ENCODE results near the gene TIGD3.

Gene TIGD3

DNA sequence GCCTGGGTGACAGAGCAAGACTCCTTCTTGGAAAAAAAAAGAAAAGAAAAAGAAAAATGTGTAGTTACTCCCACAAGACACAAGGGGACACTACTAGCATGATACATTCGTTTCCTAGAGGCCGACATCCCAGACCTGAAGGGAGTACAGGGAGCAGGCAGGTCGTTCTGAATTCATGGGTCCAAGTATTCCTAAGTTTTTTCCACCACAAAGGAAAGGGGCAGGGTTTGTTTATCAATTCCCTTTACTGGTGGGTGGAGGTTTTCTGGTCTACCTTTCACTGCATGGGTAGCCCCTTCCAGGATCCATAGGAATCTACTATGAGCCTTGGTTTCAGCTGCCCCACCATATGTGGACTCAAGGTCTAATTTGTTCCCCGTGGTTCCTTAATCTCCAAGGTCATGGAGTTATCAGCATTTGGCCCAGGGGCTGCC is 11.8 kb downstream of the TIGD3 start:
- in situ Hi-C loops (cut with MboI; ENCODE audit: low sequenced_read_pairs) = no loop called here

DNA sequence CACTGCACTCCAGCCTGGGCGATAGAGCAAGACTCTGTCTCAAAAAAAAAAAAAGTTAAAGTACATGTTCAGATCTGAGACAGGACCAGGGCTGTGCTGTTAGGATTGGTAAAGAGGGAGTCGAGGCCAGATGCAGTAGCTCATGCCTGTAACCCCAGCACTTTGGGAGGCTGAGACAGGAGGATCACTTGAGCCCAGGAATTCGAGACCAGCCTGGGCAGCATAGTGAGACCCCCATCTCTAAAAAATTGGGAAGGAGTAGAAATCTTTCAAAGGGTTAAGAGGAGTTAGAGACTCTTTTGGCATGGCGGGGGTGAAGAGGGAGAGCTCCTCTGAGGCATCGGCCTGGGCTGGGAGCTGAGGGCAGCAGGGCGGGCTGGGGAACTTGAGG is 16.1 kb downstream of the TIGD3 start:
- in situ Hi-C loops (cut with MboI; ENCODE audit: low sequenced_read_pairs) = loop anchor here (5.0 kb wide), 1 partner anchor 137 kb away; no protein-coding TSS in a partner anchor

DNA sequence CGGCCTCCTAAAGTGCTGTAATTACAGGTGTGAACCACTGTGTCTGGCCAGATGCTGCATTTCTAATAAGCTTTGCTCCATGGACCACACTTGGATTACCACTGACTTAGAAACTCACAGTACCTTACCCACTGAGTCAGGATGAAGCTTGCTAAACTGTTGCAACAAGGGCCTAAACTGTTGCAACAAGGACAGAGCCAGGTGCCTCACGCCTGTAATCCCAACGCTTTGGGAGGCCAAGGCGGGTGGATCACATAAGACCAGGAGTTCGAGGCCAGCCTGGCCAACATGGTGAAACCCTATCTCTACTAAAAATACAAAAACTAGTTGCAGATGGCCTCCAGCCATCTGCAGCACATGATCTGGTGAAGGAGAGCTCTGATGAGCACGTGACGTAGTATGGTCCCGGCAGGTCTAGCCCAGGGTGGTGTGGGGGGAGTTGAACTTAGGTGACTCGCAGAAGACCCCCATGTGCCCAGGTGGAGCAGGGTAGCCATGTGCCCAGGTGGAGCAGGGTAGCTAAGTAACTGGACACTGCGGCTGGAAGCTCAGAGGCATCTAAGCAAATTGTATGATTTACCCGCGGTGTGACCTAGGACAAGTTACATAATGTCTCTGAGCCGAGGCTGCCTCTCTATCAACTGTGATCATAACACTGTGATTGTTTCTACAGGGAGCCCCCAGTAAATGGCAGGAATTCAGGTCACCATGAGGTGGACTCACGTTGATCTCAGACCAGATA is 19.5 kb downstream of the TIGD3 start:
- in situ Hi-C loops (cut with MboI; ENCODE audit: low sequenced_read_pairs) = loop anchor here (5.0 kb wide), 1 partner anchor 133 kb away; no protein-coding TSS in a partner anchor

DNA sequence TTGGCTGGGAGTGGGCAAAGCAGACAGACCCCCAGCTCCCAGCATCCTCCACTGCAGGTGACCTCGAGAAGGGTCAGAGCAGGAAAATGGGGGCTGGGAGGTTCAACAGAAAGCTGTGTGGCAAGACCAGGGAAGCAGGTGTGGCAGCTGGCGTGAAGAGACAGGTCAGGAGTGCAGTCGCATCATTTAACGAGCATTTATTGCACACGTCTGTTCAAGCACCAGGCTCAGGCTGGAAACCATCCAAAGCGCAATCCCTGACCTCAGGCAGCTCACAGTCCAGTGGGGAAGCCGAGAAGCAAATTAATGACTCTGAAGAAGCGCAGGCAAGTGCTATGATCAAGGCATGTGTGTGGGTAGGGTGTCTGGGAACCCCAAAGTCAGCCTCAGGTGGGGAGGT is 20.5 kb downstream of the TIGD3 start:
- in situ Hi-C loops (cut with MboI; ENCODE audit: low sequenced_read_pairs) = no loop called here

DNA sequence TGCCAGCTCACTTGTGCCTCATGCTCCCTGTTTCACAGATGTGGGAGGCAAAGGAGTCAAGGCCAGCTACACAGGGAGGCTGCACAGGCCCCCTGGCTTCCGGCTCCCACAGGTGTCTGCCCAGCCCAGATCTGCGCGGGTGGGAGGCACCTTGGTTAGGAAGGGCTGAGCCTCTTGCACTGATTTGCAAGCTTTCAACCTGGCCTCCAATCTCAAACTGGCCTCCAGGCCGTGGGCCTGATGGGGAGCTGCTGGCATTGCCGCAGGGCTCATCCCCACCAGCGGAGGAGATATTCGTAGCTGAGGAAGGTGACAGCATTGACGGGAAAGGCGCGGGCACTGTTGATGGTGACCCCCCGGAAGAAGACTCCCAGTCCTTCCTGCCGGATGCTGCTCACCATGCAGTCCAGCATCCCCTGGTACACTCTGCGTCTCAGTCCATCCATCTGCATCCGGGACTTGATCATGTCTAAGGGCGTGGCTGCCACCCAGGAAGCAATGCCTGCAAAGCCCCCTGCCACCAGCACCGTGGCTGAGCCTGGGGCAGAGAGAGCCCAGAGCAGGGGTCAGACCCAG is 21.7 kb downstream of the TIGD3 start:
- in situ Hi-C loops (cut with MboI; ENCODE audit: low sequenced_read_pairs) = no loop called here

DNA sequence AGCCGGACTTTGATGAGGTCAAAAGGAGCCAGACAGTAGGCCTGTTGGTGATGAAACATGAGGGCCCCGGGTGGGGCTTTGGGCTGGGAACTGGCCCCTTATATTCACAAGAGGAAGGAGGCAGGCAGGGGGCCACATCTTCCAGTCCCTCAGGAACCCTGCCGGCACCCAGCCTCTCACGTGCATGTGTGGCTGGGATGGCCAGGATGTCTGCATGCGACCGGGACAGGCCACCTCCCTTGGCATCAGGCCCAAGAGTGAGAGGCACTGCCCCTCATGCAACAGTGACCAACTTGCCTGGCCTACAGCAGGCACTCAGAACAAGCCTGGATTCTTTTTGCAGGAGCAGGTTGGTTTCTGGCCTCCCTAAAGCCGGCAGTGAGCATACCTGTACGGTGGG is 22.5 kb downstream of the TIGD3 start:
- in situ Hi-C loops (cut with MboI; ENCODE audit: low sequenced_read_pairs) = no loop called here

DNA sequence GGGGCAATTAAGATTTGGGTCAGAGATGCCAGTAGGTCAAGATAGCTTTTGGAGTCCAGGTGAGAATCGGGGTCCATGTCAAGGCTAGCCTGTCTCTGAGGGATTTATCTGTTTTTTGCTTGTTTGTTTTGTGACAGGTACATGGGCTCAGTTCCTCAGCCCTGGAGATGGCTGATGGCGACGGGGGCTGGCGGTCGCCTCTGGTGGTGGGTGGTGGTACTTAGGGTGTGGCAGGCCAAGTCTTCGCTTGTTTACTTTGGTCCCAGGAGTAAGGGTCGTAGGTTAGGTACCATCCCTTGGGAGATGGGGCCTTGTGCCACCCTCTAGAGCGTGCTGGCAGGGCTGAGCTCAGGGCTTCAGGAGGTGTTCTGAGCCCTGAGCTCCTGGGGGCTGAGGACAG is 23.2 kb downstream of the TIGD3 start:
- in situ Hi-C loops (cut with MboI; ENCODE audit: low sequenced_read_pairs) = no loop called here

DNA sequence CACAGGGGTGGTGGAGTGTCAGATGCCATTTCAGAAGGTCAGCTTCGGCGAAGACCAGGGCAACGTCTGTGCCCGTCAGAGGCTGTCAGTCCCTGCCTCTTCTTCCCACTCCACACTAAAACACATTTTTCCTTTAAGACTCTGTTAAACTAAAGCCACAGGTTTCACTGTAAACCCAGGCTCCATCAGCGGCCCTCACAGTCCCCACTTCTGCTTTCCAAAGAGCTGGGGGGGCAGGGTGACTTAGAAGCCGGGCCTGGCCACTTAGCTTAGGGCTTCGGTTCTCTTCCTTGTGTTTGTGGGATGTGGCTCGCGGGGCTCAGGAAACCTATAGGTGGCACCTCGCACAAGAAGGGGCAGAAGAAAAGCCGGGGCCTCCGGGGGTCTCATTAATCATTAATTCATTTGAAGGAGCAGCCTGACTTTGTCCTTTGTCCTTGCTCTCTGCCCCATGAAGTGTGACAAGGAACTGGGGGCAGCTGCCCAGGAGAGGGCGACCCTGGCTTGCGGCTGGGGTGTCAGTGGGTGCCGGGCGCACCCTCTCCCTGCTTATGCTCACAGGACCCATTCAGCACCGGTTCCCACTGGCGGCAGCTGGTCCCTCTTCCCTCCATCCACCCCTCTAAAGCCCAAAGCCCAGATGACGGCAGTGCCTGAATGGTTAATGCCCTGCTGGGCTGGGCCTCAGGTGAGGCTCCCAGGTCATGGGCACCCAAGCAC is 23.8 kb downstream of the TIGD3 start:
- in situ Hi-C loops (cut with MboI; ENCODE audit: low sequenced_read_pairs) = no loop called here

DNA sequence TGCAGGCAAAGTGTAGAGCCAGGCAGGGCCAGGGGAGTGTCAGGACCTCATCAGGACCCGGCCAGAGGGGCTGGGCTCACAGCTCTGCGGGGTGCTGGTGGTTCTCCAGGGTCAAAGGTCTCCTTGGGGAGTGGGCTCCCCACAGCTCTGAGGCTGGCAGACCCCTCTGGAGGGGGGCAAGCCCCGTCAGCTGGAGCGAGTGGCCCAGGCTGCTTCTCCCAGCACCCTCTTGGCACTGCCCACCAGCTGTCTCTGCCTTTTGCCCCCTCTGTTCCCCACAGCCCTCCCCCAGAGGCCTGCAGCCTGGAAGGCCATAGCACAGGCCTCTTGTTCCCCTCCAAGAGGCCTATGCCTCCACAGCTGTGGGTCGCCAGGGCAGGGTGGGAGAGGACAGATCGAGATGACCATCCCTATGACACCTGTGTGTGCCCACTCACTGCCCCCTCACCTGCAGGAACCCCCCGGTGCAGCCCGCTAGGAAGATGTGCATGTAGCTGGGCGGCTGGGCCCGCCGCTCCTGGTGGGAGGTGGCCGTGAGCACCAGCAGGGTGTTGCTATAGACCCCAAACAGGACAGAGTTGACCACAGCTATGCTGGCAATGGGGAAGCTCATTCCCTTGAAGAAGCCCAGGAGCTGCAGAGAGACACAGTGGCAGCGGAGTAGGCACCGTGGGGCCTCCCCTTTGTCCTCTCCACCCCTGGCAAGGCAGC is 24.5 kb downstream of the TIGD3 start:
- in situ Hi-C loops (cut with MboI; ENCODE audit: low sequenced_read_pairs) = no loop called here

DNA sequence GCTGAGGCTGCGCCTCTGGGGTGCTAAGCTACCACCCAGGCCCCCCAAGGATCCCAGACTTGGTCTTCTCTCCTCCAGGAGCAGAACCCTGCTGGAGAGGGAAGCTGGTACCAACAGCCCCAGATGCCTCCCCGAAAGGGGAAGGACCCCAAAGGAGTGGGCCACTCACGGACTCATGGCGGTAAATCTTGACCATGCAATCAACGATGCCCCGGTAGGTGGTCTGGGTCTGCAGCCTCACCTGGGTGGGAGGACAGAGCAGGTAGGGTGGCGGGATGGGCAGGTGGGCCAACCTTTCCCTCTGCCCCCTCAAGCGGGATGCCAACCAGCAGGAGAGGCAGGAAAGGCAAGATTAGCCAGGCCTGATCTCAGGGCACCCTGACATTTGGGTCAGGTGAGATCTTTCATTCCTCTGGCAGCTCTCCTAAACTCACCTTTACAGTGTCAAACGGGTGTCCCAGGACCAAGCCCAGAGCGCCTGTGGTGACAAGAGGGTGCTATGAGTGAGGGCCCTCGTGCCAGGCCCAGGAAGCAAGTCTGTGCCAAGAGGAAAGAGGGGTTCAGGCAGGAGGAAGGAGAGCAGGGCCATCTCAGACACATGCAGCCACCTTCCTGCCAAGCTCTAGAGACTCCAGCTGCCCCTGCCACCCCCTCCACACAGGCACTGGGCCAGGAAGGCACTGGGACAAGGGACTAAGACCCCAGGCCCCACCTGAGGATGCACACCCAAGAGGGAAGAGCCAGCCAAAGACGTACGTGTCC is 25.3 kb downstream of the TIGD3 start:
- in situ Hi-C loops (cut with MboI; ENCODE audit: low sequenced_read_pairs) = no loop called here

DNA sequence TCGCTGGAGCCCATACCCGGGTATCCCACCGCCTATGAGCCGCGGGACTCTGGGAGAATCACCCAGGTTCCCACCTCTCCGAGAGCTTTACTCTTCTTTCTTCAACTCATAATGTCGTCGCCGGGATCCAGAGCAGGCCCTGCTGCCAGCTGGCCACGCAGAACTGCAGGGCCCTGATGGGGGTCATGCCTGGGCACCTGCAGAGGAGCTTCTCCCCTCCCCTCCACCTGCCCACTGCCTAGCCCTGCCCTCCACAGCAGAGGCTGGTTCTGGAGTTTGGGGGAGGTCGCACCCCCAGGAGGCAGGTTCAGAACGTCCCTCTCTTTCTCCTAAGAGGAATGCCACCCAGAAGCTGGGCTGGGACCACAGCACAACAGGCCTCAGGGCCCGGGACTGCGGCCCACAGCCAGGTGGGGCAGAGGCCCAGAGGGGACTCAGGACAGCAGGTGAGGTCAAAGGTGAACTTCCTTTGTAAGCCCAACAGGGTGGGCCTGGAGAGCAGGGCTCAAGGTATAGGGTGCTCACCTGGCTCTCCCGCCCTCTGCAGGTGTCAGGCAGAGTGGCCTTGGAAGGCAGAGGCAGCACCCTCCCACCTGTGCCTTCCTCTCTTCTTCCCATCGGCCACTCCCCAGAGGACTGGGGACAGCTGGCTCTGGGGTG is 26.0 kb downstream of the TIGD3 start:
- in situ Hi-C loops (cut with MboI; ENCODE audit: low sequenced_read_pairs) = no loop called here

DNA sequence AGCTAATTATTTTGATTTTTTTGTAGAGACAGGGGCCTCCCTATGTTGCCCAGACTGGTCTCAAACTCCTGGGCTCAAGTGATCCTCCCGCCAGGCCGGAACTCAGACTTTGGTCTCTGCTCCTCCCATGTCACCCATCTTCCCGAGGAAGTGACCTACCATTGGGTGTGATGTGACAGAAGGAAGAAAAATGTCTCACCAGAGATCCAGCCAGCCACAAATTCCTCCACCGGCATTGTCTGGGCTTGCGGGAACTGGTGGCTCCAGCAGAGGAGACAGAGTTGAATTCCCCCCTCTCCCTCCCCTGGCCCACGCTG is 27.1 kb downstream of the TIGD3 start:
- in situ Hi-C loops (cut with MboI; ENCODE audit: low sequenced_read_pairs) = no loop called here

DNA sequence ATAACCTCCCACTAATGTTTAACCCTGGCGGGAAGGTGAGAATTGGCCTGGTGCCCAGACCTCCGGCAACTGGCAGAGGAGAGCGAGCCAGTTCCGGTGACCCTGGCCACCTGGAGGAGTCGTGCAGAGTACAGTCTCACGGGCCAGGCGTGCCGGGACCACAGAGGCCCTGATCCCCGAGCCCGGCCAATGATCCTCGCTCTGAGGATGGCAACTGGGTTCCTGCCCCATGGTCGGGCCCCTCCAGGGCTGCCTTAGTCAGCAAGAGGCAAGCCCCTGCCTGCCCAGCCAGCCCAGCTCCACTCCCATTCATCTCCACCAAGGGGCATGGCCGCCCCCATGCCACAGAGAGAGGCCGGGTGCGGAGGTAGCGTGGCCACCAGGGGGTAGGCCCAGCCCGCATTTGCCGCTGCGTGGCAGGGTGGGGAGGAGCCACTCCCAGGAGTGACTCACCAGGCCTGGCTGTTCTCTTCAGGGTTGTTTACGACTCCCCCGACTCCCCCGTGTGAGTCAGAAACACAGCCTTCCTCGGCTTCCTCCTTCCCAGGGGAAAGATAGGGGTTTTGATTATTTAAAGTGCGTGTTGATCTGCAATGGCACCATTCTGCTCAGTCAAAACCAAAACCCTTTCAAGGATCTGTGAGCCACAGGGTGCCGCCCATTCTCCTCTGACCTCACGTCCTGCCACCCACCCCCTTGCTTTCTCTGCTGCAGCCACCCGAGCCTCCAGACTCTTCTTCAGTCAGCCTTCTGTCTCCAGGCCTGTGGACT is 27.7 kb downstream of the TIGD3 start, which contains the start of gene SLC25A45:
Gene SLC25A45 (minus strand): TSS at position 614 of the 771 bp plus-strand sequence. CDS start 695 bp downstream, outside the sequence.
- in situ Hi-C loops (cut with MboI; ENCODE audit: low sequenced_read_pairs) = no loop called here

DNA sequence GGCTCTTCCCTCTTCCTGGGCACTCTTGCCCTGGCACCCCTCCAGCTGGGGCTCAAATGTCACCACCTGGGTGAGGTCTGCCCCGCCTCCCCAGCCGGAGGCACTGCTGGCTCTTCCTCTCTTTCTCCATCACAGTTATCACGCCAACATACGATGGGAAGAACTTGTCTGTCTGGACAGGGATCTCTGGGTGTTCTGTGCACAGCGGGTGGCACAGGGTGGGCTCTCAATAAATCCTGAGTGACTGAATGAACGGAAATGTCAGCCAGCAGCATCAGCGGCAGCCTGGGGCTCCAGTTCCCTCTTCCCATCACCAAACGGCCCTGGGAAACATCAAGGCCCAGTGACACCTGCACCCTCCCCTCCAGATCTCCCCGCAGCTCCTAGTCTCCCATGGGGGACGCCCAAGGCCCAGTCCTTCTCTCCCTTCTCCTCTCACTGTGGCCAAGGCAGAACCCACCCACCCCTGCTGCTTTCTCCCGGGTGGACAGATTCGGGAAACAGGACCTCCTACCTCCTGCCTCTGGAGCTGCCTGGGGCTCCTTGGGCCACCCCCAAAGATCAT is 28.3 kb downstream of the TIGD3 start:
- in situ Hi-C loops (cut with MboI; ENCODE audit: low sequenced_read_pairs) = no loop called here

DNA sequence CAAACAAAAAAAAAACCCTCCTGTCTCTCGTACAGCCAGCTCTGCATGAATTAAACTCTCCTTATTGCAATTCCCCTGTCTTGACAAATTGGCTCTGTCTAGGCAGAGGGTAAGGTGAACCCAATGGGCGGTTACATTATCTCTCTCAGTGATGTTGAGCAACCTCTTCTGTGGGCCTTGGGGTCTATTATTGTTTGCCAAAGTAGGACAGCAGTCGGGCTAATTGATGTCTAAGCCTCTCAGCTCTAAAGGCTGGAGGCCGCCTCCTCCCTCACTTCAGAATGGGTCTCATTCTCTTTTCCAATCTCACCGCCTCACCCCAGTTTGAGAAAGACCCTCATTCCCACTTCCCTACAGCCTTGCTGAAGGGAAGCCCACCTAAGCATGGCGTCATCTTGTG is 29.2 kb downstream of the TIGD3 start:
- in situ Hi-C loops (cut with MboI; ENCODE audit: low sequenced_read_pairs) = no loop called here

DNA sequence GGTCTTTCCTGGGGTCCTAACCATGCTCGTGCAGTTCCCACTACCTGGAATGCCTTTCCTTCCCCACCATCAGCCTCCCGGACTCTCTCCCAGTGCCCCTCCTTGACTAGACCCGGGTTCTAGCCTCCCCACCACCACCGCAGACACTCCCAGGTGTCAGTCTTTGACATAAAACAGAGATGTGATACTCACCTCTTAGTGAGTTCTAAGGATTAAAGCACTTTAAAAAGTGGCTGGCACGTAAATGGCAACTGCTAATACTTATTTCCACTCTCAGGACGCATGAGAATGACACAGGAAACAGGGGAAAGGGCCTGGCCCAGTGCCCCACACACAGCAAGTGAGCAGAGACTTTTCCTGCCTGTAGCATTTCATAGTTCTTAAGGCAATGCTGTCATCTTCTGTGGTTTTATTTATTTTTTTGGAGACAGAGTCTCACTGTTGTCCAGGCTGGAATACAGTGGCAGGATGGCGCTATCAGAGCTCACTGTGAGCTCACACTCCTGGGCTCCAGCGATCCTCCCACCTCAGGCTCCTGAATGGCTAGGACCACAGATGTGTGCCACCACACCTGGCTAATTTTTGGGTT is 29.8 kb downstream of the TIGD3 start:
- in situ Hi-C loops (cut with MboI; ENCODE audit: low sequenced_read_pairs) = no loop called here

DNA sequence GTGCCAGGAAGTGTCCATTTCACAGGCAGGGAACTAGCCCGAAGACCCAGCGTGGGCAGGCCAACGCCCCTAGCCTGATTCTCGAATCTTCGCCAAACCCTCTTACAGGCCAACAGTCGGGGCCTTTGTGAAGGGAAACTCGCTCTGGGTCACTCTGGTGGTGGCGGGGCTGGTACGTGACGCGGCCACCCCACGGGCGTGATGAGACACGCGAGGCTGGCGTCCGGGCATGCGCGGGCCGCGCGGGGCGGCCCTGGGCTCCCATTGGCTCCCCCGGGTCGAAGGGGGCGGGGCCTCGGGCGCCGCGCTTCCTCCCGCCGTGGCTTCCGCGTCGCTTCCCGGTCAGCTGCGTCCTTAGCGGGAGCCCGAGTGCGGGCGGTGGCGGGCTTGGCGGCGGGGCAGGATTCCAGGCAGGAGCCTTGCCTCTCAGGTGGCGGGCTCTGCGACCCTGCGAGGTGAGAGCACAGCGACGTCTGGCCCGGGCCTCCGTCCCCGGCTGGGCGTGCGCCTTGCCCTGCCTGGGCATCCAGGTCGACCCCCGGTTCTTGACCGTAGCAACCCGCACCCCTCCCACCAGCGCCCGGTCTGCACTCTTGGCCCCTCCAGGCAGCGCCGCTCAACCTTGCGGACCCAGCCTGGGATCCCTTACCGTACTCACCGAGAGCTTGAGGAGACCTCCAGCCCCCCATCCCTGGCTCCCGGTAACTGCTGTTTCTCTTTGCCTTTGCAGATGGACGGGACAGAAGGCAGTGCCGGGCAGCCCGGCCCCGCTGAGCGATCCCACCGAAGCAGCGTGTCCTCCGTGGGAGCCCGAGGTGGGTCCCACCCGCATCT is 32.0 kb downstream of the TIGD3 start, which contains the start of gene FRMD8:
Gene FRMD8 (plus strand): TSS at position 331 of the 834 bp plus-strand sequence. CDS start 400 bp downstream, at position 731.
- in situ Hi-C loops (cut with MboI; ENCODE audit: low sequenced_read_pairs) = no loop called here

DNA sequence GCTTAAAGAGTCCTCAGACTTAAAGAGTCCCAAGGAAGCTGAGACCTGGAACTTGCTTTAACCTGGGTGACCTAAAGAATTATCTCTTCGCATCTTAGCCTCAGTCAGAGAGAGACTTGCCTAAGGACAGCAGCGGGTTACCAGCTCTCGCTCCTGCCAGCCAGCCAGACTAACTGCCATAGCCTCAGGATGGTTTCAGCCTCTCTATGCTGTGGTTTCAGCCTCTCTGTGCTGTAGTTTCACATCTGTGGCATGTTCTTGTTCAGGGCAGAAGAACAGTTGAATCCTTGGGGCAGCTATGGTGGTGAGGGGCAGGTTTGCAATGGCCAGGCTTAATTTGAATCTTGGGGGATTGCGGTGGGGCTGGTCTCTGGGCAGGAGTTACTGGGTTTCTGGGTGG is 34.2 kb downstream of the TIGD3 start:
- in situ Hi-C loops (cut with MboI; ENCODE audit: low sequenced_read_pairs) = no loop called here
